Testis (tissue), 2 donors: ENCODE data around the gene TNFRSF14.

Source experiments
- CTCF ChIP-seq, 3 experiments: fragments of 450-650 bp in 2 of 3; fragments of 200-600 bp in 1 of 3; sonication (generic) in 1 of 3; IDR thresholded peaks; one replicate each; pipeline ENCODE4 v1.5.1; 2016 to 2019; ENCODE audit warnings: antibody characterized with exemption in 3 of 3, mild to moderate bottlenecking in 2 of 3, moderate library complexity in 1 of 3
- POLR2A ChIP-seq: fragments of 450-650 bp; IDR thresholded peaks from one replicate; pipeline ENCODE4 v1.6.1; 2017; ENCODE audit warnings: antibody characterized with exemption, mild to moderate bottlenecking, moderate library complexity

GRCh38 chr1:2584686-2585317, 28.6 kb downstream of the TNFRSF14 start:
- TF ChIP-seq CTCF (IDR thresholded peaks at IDR 0.05) (no peak), POLR2A (no peak)
